ENCODE measurements around the gene PLA2G2C.

Gene PLA2G2C

GRCh38 chr1:20198296-20198695, 12.0 kb upstream of the PLA2G2C start:
- Histone ChIP-seq H2AFZ (ENCODE audit: low read length) (no peak overlapping the region), H3K4me2 (ENCODE audit: low read depth, low read length) (no peak overlapping the region), H3K27ac (ENCODE audit: low read length) (no peak overlapping the region), H3F3A (ENCODE audit: insufficient read depth, low read length) (no peaks in the 10 kb centered on the region), H3K27me3 (replicated peaks; ENCODE audit: insufficient read depth, low read length) (peaks cover 95% of the 10 kb centered on the region), H3K9me2 (replicated peaks; ENCODE audit: insufficient read depth, low read length) (no peaks in the 10 kb centered on the region), H3K4me1 (ENCODE audit: low read length) (no peaks in the 10 kb centered on the region), H3K4me3 (ENCODE audit: low read length) (no peak overlapping the region), H3K36me3 (replicated peaks; ENCODE audit: insufficient read depth, low read length) (no peaks in the 10 kb centered on the region), H3K79me2 (ENCODE audit: low read length) (no peaks in the 10 kb centered on the region), H3K9ac (ENCODE audit: low read length) (no peak overlapping the region), H3K9me3 (replicated peaks; ENCODE audit: insufficient read depth, low read length) (no peaks in the 10 kb centered on the region), H4K20me1 (ENCODE audit: insufficient read depth, low read length) (no peaks in the 10 kb centered on the region)
- no peak for DNase-seq
- TF ChIP-seq CTCF (IDR thresholded peaks at IDR 0.05; ENCODE audit: low read length), result no peak
- TF ChIP-seq EZH2 (optimal IDR thresholded peaks at IDR 0.05; ENCODE audit: low read depth, low read length), result no peak
- TF ChIP-seq EZH2phosphoT487 (IDR thresholded peaks at IDR 0.05; ENCODE audit: low read length), result no peak

GRCh38 chr1:20197329-20197791, 11.0 kb upstream of the PLA2G2C start:
- H3K4me2 ChIP-seq (ENCODE audit: low read depth, low read length), result no peak overlapping the region
- H3K9ac ChIP-seq (ENCODE audit: low read length), result no peak overlapping the region
- H3K27ac ChIP-seq (ENCODE audit: low read length), result no peak overlapping the region
- H3F3A ChIP-seq (ENCODE audit: insufficient read depth, low read length), result no peaks in the 10 kb centered on the region
- H3K9me3 ChIP-seq (replicated peaks; ENCODE audit: insufficient read depth, low read length), result no peaks in the 10 kb centered on the region
- no peaks in the 10 kb centered on the region for H3K9me2 ChIP-seq (replicated peaks; ENCODE audit: insufficient read depth, low read length)
- H3K4me1 ChIP-seq (ENCODE audit: low read length), result no peaks in the 10 kb centered on the region
- H3K27me3 ChIP-seq (replicated peaks; ENCODE audit: insufficient read depth, low read length), result peaks cover 95% of the 10 kb centered on the region
- H3K79me2 ChIP-seq (ENCODE audit: low read length), result no peaks in the 10 kb centered on the region
- TF ChIP-seq EZH2 (optimal IDR thresholded peaks at IDR 0.05; ENCODE audit: low read depth, low read length) (no peak), CTCF (IDR thresholded peaks at IDR 0.05; ENCODE audit: low read length) (no peak)
- H3K4me3 ChIP-seq (ENCODE audit: low read length), result no peak overlapping the region
- H2AFZ ChIP-seq (ENCODE audit: low read length), result no peak overlapping the region
- H3K36me3 ChIP-seq (replicated peaks; ENCODE audit: insufficient read depth, low read length), result no peaks in the 10 kb centered on the region
- H4K20me1 ChIP-seq (ENCODE audit: insufficient read depth, low read length), result no peaks in the 10 kb centered on the region
- DNase-seq, result no peak

- Histone ChIP-seq H3F3A (ENCODE audit: insufficient read depth, low read length) (no peaks in the 10 kb centered on the region), H3K4me2 (ENCODE audit: low read depth, low read length) (no peak overlapping the region), H3K9ac (ENCODE audit: low read length) (no peak overlapping the region)
Observed at GRCh38 chr1:20195462-20195780, 9.1 kb upstream of the PLA2G2C start.

GRCh38 chr1:20194757-20195461, 8.6 kb upstream of the PLA2G2C start:
- Histone ChIP-seq H3K9ac (ENCODE audit: low read length) (no peak overlapping the region), H4K20me1 (ENCODE audit: insufficient read depth, low read length) (no peaks in the 10 kb centered on the region), H3K9me2 (replicated peaks; ENCODE audit: insufficient read depth, low read length) (no peaks in the 10 kb centered on the region), H3K9me3 (replicated peaks; ENCODE audit: insufficient read depth, low read length) (no peaks in the 10 kb centered on the region), H3K4me1 (ENCODE audit: low read length) (no peaks in the 10 kb centered on the region), H3K4me2 (ENCODE audit: low read depth, low read length) (peak overlapping the region; percentile 5; the same call in 1 of the 2 replicates), H3K79me2 (ENCODE audit: low read length) (no peaks in the 10 kb centered on the region), H3K4me3 (ENCODE audit: low read length) (no peak overlapping the region), H3F3A (ENCODE audit: insufficient read depth, low read length) (no peaks in the 10 kb centered on the region), H3K36me3 (replicated peaks; ENCODE audit: insufficient read depth, low read length) (no peaks in the 10 kb centered on the region), H3K27ac (ENCODE audit: low read length) (no peak overlapping the region), H2AFZ (ENCODE audit: low read length) (no peak overlapping the region), H3K27me3 (replicated peaks; ENCODE audit: insufficient read depth, low read length) (peaks cover 95% of the 10 kb centered on the region)
- no peak for TF ChIP-seq EZH2phosphoT487 (IDR thresholded peaks at IDR 0.05; ENCODE audit: low read length)
- TF ChIP-seq EZH2 (optimal IDR thresholded peaks at IDR 0.05; ENCODE audit: low read depth, low read length), result no peak
- TF ChIP-seq CTCF (IDR thresholded peaks at IDR 0.05; ENCODE audit: low read length), result peak; percentile 92
- peak; percentile 42 for DNase-seq

More at GRCh38 chr1:20195462-20195780, 9.1 kb upstream of the PLA2G2C start:
- Histone ChIP-seq H3K27ac (ENCODE audit: low read length) (no peak overlapping the region), H3K4me3 (ENCODE audit: low read length) (no peak overlapping the region), H3K79me2 (ENCODE audit: low read length) (no peaks in the 10 kb centered on the region), H3K27me3 (replicated peaks; ENCODE audit: insufficient read depth, low read length) (peaks cover 95% of the 10 kb centered on the region), H4K20me1 (ENCODE audit: insufficient read depth, low read length) (no peaks in the 10 kb centered on the region), H3K36me3 (replicated peaks; ENCODE audit: insufficient read depth, low read length) (no peaks in the 10 kb centered on the region), H3K9me2 (replicated peaks; ENCODE audit: insufficient read depth, low read length) (no peaks in the 10 kb centered on the region), H3K9me3 (replicated peaks; ENCODE audit: insufficient read depth, low read length) (no peaks in the 10 kb centered on the region), H3K4me1 (ENCODE audit: low read length) (no peaks in the 10 kb centered on the region), H2AFZ (ENCODE audit: low read length) (no peak overlapping the region)
- TF ChIP-seq EZH2phosphoT487 (IDR thresholded peaks at IDR 0.05; ENCODE audit: low read length), result no peak
- no peak for DNase-seq
